Ramos (cell line): ENCODE measurements around the gene HNRNPA1.
"Not testable (repeated sequence)": the region's sequence is repeated elsewhere in the genome, so short reads cannot be mapped to it uniquely, and the experiment has no call there.

ENCODE experiments used
- in situ Hi-C: fragments of 300-500 bp; cut with MboI; formaldehyde crosslinking; loops from one replicate; pipeline ENCODE4 v1.14.3; 2022; ENCODE audit warnings: low sequenced_read_pairs; ENCODE audit not compliant: unreplicated experiment

Gene HNRNPA1

GRCh38 chr12:54280468-54281260, at the start of gene HNRNPA1:
TSS of gene HNRNPA1 (plus strand) at chr12:54280726. CDS start at chr12:54280808, 82 bp downstream.
- in situ Hi-C loops = no loop called here

DNA sequence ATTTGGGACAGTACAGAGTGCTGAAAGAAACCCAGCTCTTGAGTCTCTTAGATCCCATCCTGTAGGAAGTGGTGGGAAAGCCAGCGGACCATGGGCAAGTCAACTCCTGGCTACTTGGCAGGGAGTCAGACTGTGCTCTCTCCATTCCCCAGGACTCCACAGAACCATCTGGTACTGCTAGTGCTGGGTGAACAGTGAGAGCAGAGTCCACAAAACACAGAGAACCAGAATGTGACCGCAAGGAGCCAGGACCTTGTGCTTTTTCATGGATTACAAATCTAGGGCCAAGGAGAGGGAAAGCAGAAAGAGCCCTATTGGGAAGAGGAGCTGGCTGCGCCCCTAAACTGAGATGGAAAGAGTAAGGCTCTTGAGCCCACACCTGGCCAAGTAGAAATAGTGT, 49.3 kb upstream of the HNRNPA1 start:
- in situ Hi-C loops = not testable (repeated sequence)

GRCh38 chr12:54232790-54233189, 47.7 kb upstream of the HNRNPA1 start:
- in situ Hi-C loops = no loop called here

DNA sequence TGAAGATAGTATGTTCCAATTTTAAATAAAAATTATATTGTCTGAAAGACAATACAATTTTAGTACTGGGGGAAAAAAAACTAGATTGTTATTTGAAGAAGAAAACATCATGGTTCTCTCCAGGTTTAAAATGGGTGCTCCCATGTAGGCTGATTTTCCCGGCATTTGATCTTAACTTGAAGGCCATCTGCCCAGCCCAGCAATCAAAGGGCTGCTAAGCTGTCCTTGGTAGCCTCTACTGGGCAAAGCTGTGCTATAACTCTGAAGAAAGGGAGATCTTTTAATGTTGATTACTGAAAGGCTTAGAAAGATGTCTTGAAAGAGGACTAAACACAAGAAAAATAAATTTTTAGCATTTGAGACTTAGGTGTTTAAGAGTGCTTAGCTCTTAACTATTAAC, 42.0 kb upstream of the HNRNPA1 start:
- in situ Hi-C loops = no loop called here

- in situ Hi-C loops = no loop called here
These were observed 40.9 kb upstream of the HNRNPA1 start for GRCh38 chr12:54239620-54240019.

DNA sequence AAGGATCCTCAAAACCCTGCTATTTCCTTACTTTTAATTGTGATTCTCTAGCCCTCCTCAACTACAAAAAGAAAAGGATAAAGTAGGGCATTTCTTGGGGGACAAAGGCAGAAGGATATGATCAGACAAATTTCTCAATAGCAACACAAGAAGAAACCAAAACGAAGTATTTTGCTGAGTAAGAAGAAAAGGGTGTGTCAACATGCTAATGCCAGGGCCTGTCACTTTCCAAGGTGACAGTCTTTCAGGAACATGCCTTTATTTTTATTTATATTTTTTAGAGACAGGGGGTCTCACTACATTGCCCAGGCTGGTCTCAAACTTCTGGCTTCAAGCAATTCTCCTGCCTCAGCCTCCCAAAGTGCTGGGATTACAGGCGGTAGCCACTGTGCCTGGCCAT, 40.4 kb upstream of the HNRNPA1 start:
- in situ Hi-C loops = no loop called here

- in situ Hi-C loops = no loop called here
These were observed 39.4 kb upstream of the HNRNPA1 start for GRCh38 chr12:54240971-54241588.

GRCh38 chr12:54246011-54246641, 34.4 kb upstream of the HNRNPA1 start:
- in situ Hi-C loops = no loop called here

DNA sequence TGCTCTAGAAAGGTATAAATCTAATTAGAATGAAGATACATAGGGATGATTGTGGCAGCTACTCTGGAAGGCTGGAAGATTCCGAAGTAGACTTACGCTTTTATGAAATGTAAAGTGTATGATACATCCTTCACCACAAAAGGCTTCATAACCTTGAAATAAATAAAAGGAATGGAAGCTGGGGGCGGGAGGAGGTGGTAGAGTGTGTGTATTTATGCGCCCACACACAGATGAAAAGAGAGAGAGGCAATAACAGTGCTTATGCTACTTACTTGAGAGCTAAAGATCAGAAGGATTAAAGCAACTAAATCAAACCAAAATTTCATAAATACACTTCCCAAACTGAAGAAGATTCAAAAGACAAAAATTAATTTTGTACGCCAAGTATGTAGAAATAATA, 31.0 kb upstream of the HNRNPA1 start:
- in situ Hi-C loops = no loop called here

DNA sequence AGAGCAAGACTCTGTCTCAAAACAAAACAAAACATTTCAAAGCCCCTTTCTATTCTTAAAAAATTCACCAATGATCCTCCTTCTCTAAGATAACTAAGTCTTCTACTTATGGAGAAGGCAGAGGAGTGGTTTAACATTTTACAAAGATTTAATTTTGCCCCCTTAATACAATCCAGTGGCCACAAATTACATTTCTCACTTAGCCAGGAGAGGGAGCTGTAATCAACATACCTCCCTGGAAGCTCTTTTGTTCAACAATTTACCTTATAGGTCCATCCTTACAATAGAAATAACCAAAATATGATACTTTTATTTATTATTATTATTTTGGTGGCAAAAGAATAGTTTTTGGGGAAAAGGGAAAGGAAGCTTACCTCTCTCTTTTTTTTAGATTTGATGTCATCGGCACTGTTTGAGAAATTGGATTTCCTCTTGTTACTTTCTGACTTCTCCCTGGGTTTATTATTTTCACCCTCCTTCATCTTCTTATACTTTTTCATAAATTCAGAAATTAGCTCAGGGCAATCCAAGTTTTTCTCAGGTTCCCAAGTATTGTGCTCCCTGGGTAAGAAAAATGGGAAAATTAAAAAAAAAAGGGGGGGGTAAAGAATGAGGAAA, 28.8 kb upstream of the HNRNPA1 start:
- in situ Hi-C loops = no loop called here

- in situ Hi-C loops = no loop called here
These were observed 27.3 kb upstream of the HNRNPA1 start for GRCh38 chr12:54253240-54253639.

GRCh38 chr12:54257332-54257731, 23.2 kb upstream of the HNRNPA1 start:
- in situ Hi-C loops = no loop called here

DNA sequence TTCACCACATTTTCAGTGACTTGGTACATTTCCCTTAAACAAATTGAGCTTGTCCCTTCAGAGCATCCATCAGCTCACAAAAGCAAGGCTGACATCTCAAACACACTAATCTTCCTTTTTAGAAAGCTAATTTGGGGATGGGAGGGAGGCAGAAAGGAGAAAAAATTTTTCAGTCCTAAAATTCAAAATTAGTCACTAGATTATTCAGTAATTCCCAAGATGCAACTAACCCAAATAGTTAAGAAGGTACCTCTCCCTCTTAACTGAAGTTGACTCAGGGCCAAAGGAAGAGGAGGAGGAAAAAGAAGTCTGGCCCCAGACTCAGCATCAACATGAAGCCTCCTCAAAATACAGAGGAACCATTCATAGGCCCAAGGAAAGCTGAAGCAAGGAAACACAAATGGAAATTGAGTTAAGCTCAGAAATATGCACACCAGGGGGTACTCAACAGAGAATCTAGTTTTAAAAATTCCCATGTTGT, 22.3 kb upstream of the HNRNPA1 start:
- in situ Hi-C loops = no loop called here

DNA sequence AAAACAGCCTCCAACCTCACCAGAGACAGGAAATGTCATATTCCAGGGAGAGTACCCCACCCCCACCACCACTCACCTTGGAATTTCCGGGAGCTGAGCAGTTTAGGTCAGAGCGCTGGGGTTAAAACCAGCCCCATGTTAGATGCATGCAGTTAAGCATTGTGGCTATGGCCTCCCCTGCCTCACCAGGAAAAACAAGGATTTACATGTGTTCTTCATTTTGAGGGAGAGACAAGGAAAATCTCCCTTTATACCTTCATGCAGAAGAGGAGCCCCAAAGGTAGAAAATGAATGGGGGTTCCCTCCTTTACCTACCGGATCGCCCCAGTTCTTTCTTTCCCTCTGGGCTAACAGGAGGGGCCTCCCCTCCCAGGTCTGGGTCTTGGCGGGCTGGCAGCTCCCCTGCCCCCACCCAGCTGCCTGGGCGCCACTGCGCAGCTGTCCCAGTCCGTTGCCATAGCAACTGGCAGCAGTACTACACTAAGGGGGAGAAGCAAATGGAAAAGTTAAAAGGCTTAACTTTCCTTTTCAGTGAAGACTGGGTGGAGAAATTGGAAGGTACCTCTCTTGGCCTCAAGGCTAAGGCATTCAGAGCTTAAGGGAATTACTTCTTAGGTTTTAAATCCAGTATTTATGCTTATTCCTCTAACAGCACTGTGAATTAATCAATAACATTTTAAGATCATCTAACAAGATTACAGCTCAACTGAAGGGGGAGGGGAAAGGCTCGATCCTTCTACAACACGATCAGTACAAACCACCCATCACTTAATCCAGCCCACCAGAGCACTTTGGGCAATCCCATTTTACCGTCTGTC, 21.1 kb upstream of the HNRNPA1 start:
- in situ Hi-C loops = no loop called here

DNA sequence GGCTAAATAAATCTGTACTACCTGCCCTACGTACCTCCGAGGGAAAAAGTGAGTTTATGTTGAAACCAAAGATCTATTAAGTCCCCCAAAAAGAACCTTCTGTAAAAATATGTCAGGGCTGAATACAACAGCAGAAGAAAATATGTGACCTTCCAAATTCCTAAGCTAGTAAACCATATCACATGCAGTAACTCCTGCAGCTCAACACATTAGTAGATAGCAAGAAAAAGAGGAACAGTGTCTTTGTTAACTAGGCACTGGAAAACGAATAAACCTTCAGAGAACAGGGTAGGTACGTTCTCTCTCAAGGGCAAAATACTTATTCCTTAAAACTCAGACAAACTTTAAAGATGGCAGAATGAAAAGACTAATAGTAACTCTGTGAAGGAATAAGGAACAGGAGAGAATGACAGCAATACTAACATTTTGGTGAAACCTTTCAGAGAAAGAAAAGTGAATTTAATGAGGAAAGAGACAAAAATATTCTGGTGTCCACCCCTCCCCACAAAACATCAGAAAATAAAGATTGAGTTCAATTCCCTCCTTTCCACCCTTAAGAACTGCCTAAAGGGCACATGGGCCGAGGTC, 18.6 kb upstream of the HNRNPA1 start:
- in situ Hi-C loops = no loop called here

- in situ Hi-C loops = no loop called here
These were observed 18.1 kb upstream of the HNRNPA1 start for GRCh38 chr12:54262403-54262925.

- in situ Hi-C loops = no loop called here
These were observed 15.1 kb upstream of the HNRNPA1 start for GRCh38 chr12:54265364-54265812.

DNA sequence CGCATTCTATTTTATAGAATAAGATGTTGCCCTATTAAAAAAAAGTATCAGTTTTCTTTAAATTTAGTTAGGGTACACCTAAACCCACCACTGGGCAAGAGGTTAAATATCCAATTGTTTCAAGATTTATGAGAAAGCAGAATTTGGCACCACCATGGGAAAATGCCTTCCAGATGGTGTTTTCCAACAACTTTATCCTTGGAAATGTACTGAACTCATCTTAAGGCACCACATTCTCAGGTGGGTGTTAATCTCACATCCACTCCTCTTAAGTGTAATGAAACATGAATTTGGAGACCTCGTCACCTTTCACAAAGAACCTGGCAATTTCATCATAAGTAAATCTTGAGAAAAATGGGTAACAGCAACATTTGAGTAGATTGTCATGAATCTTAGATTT, 13.7 kb upstream of the HNRNPA1 start:
- in situ Hi-C loops = no loop called here

- in situ Hi-C loops = no loop called here
These were observed 10.2 kb upstream of the HNRNPA1 start for GRCh38 chr12:54270345-54270744.
